Pancreas (tissue), 10 donors: Measurements from ENCODE around the gene SLC39A2. TPM values are rescaled to one million over a fixed set of nuclear protein-coding genes. Genes with fewer than 3 reads are reported as not detected.

Source experiments
- ATAC-seq, 4 donors: fragments of 200-7000 bp; cut with Tn5 transposase; one replicate each; pipeline versions ENCODE4 v1.8.0 to v1.9.1; 2020; ENCODE audit warnings: mild to moderate bottlenecking in 4 of 4, moderate library complexity in 4 of 4
- DNase-seq, 6 donors: peaks; one replicate each; pipeline ENCODE4 v3.0.0-alpha.2; 2020
- FAIRE-seq: peaks from 2 replicates; lab custom pipeline; 2012; peaks lifted over from hg19 to GRCh38; lab: Jason Lieb, UNC
- H3K27ac ChIP-seq, 4 donors: fragments of 200-600 bp; sonication (generic); 1 replicate in 3 of 4; 2 replicates in 1 of 4; pipeline versions ENCODE4 v1.5.0 to v1.8.0; 2020
- H3K27me3 ChIP-seq, 4 donors: fragments of 200-600 bp; one replicate each; pipeline ENCODE4 v1.8.0; 2021
- H3K36me3 ChIP-seq, 3 donors: fragments of 200-600 bp; sonication (generic) in 1 of 3; one replicate each; pipeline versions ENCODE4 v1.5.0 to v1.8.0; 2020 to 2021
- H3K4me1 ChIP-seq, 3 donors: fragments of 200-600 bp; one replicate each; pipeline ENCODE4 v1.8.0; 2021
- H3K4me3 ChIP-seq, 4 donors: fragments of 200-600 bp; sonication (generic) in 2 of 4; one replicate each; pipeline versions ENCODE4 v1.5.0 to v1.8.0; 2020 to 2021
- H3K9me3 ChIP-seq, 4 donors: fragments of 200-600 bp; one replicate each; pipeline ENCODE4 v1.8.0; 2021
- WGBS, 2 donors: extraction: QIAGEN DNeasy Blood & Tissue Kit; methylation state at CpG; one replicate each; pipeline ENCODE4 v1.1.7; 2013; 5-methylcytosine and 5-hydroxymethylcytosine counted together
- intact Hi-C, 3 donors: fragments of 100-400 bp; cut with DNase I; formaldehyde crosslinking; loops; one replicate each; pipeline versions ENCODE4 v1.11.1 to v1.14.2; 2022
- polyA plus RNA-seq, 2 donors: library from polyadenylated mRNA; stranded (reverse); fragments of 200-250 nt; gene quantifications; one replicate each; pipeline ENCODE4 v1.2.3, GENCODE V29; 2013
- total RNA-seq, 6 donors: library from RNA; stranded (reverse); fragmentation: NEBNext Ultra II Directional in 4 of 6; extraction: Animal tissue kit (Norgen Biotek cat#: 25700) in 4 of 6; gene quantifications; one replicate each; pipeline versions ENCODE4 v1.2.1 to v1.2.4, GENCODE V29; 2021 to 2023
- TF ChIP-seq, protein P1 (sequence below), 4 donors: fragments of 200-600 bp; sonication (generic) in 3 of 4; IDR thresholded peaks; one replicate each; pipeline versions ENCODE4 v1.5.0 to v1.8.0; 2021; ENCODE audit warnings: antibody characterized with exemption in 4 of 4
- donor health status: healthy with polysubstance abuse.
- donor health status: DM: no; HTN: no; CAD: no; lungs with moderate emphysema.
- donor health status: DM: no; HTN: no; CAD: no.
- donor health status: control.
- donor health status: control.
- donor health status: Bipolar disorder and iron deficiency.
- donor health status: DM: yes; HTN: yes; CAD: no.
- donor health status: DM: no; HTN: no; CAD: no.
- donor health status: DM: no; HTN: no; CAD: no.
- donor health status: DM: yes; HTN: yes; CAD: no.

Gene SLC39A2
- total and polyA plus RNA-seq, 8 donors = 0.09 TPM; not detected in 7

DNA sequence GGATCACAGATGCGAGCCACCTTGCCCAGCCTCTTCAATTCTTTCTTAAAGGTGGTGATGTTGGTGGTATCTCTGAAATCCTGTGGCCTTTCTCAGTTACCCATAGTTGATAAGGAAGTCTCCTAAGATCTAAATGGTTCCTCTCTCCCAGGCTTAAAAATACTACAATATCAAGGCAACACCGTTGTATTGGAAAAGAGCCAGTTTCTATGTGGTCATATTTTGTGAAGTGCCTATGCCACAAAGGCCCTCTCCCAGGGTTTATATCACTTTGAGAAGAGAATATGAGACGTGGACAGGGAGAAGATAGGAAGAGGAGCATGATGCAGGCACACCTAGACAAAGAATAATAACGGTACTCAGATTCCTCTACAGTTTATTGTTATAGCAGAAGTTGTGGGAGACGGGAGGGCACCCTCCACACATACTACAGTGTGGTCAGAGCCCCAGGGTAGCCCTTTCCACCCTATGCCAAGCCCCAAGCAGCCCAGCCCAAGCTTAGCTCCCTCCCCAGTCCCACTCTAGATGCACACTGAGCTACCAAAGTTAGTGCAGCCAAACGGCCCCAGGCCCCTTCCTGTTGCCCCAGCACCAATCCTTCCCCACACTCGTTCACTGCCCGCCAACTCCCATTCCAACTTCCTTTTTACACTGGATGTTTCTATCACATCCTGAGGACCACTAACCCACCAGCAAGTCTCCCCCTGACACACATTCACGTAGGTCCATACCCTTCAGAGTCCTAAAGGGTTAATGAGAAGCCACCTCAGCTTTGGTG lies 17.5 kb downstream of the SLC39A2 start:
- WGBS, 2 donors = 71 to 78% methylated on average over 9 of the region's 9 CpGs
- FAIRE-seq (no peak), DNase-seq (no peak), ATAC-seq (no peak)
- no peaks in the 10 kb centered on the region for H3K27me3 ChIP-seq
- no peak overlapping the region for H3K27ac ChIP-seq
- H3K36me3 ChIP-seq = peaks cover 0 to 26% (median 0%) of the 10 kb centered on the region in 3 donors
- intact Hi-C loops = loop anchor here in 1 of 3 donors (5.0 kb wide), 1 partner anchor 76 kb away; no protein-coding TSS in a partner anchor
- H3K4me3 ChIP-seq = no peak overlapping the region
- no peaks in the 10 kb centered on the region for H3K4me1 ChIP-seq
- H3K9me3 ChIP-seq = no peaks in the 10 kb centered on the region
- TF ChIP-seq, protein P1, sequence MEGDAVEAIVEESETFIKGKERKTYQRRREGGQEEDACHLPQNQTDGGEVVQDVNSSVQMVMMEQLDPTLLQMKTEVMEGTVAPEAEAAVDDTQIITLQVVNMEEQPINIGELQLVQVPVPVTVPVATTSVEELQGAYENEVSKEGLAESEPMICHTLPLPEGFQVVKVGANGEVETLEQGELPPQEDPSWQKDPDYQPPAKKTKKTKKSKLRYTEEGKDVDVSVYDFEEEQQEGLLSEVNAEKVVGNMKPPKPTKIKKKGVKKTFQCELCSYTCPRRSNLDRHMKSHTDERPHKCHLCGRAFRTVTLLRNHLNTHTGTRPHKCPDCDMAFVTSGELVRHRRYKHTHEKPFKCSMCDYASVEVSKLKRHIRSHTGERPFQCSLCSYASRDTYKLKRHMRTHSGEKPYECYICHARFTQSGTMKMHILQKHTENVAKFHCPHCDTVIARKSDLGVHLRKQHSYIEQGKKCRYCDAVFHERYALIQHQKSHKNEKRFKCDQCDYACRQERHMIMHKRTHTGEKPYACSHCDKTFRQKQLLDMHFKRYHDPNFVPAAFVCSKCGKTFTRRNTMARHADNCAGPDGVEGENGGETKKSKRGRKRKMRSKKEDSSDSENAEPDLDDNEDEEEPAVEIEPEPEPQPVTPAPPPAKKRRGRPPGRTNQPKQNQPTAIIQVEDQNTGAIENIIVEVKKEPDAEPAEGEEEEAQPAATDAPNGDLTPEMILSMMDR (IDR thresholded peaks at IDR 0.05) = no peak

DNA sequence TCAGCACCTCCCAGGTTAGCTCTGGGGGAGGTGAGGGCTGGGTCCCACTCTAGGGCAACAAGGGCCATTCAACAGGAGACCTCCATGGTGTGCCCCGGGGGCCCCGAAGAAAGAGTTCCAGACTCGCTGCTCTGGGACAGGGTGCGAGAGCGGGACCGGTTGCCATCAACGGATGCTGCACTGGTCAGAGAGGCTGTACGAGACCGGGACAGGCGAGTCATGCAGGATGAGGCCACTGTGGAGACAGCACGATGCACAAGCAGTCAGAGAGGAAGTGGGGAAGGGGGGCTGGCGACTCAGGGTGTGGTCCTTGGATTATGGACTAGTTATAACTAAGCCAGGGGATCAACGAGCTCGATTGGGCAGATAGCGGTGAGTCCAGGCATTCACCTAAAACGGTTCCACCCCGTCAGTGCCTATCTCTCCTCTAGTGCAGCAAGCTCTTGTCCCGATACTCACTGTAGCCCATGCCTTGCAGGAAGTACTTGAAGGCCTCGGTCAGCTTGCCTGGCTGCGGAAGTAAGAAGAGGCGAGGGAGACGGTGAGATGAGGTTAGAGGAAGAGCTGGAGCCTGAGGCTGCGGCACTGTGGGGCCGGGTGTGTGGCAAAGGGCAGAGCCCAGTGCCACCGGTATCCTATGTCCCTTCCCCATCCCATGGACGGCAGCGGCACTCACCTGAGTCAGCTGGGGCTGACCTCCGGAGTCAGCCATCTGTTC lies 18.6 kb downstream of the SLC39A2 start:
- Histone ChIP-seq H3K36me3 (peaks cover 0 to 26% (median 0%) of the 10 kb centered on the region in 3 donors), H3K4me3 (no peak overlapping the region), H3K27ac (no peak overlapping the region), H3K27me3 (no peaks in the 10 kb centered on the region), H3K9me3 (no peaks in the 10 kb centered on the region), H3K4me1 (no peaks in the 10 kb centered on the region)
- intact Hi-C loops = loop anchor here in 1 of 3 donors (5.0 kb wide), 1 partner anchor 75 kb away; no protein-coding TSS in a partner anchor
- no peak for DNase-seq
- TF ChIP-seq, protein P1 (IDR thresholded peaks at IDR 0.05) = no peak
- 83 to 84% methylated on average over 28 of the region's 28 CpGs for WGBS, 2 donors
- FAIRE-seq = no peak
- ATAC-seq = no peak

DNA sequence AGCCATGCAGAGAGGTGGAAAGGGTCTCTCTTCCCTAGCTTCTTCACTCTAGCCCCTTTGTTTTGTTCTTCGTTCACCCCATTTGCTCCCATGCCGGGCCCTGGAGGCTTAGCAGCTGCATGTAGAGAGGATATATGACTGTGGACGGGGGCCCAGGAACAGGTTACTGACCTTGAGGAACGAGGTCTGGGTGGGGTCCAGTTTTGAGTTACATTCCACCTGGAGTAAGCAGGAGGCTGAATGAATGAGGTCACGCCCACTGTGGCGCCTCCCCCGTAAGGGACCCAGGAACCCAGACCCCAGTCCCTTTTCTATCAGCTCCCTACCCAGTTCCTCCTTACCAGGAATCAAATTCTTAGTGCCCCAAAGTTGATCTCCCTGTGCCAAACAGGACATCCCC lies 19.2 kb downstream of the SLC39A2 start:
- ATAC-seq (no peak), DNase-seq (no peak), FAIRE-seq (no peak)
- Histone ChIP-seq H3K9me3 (no peaks in the 10 kb centered on the region), H3K27me3 (no peaks in the 10 kb centered on the region), H3K4me1 (no peaks in the 10 kb centered on the region), H3K4me3 (no peak overlapping the region), H3K27ac (no peak overlapping the region), H3K36me3 (peaks cover 0 to 26% (median 0%) of the 10 kb centered on the region in 3 donors)
- 78 to 81% methylated on average over 7 of the region's 7 CpGs for WGBS, 2 donors
- intact Hi-C loops = loop anchor here in 1 of 3 donors (5.0 kb wide), 1 partner anchor 74 kb away; no protein-coding TSS in a partner anchor
- TF ChIP-seq, protein P1 (IDR thresholded peaks at IDR 0.05) = no peak

DNA sequence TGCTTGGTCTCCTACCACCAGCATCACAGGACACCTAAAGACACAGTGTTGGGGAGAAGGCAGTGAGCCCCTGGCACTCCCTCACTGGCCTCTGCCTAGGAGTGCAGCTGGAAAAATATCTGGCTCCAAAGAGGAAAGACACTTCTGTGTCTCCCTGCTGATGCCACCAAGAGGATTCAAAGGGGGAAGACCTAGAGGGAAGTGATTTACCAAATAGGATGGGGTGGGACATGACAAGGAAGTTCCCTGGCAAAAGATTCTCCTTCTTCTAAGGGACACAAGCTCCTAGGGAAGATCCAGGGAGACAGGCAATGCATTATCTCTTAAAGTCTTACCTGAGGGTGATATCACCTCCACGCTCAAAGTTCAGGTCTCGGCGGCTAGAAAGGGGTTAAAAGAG lies 19.7 kb downstream of the SLC39A2 start:
- no peak overlapping the region for H3K27ac ChIP-seq
- ATAC-seq (no peak), DNase-seq (no peak), FAIRE-seq (no peak)
- peaks cover 0 to 26% (median 0%) of the 10 kb centered on the region in 3 donors for H3K36me3 ChIP-seq
- WGBS, 2 donors = 93 to 96% methylated on average over 3 of the region's 3 CpGs
- H3K27me3 ChIP-seq = no peaks in the 10 kb centered on the region
- peaks cover 0 to 3% (median 1%) of the 10 kb centered on the region in 3 donors for H3K4me1 ChIP-seq
- TF ChIP-seq, protein P1 (IDR thresholded peaks at IDR 0.05) = no peak
- no peak overlapping the region for H3K4me3 ChIP-seq
- intact Hi-C loops = loop anchor here in 1 of 3 donors (5.0 kb wide), 1 partner anchor 74 kb away; no protein-coding TSS in a partner anchor
- H3K9me3 ChIP-seq = no peaks in the 10 kb centered on the region
